Measurements from ENCODE around the gene MVD. TPM values are rescaled to one million over a fixed set of nuclear protein-coding genes. Genes with fewer than 3 reads are reported as not detected.

MVD gene, protein sequence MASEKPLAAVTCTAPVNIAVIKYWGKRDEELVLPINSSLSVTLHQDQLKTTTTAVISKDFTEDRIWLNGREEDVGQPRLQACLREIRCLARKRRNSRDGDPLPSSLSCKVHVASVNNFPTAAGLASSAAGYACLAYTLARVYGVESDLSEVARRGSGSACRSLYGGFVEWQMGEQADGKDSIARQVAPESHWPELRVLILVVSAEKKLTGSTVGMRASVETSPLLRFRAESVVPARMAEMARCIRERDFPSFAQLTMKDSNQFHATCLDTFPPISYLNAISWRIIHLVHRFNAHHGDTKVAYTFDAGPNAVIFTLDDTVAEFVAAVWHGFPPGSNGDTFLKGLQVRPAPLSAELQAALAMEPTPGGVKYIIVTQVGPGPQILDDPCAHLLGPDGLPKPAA
- 80.6 TPM for polyA plus RNA-seq (2012; ENCODE audit: insufficient read depth, insufficient read length, low read depth)

DNA sequence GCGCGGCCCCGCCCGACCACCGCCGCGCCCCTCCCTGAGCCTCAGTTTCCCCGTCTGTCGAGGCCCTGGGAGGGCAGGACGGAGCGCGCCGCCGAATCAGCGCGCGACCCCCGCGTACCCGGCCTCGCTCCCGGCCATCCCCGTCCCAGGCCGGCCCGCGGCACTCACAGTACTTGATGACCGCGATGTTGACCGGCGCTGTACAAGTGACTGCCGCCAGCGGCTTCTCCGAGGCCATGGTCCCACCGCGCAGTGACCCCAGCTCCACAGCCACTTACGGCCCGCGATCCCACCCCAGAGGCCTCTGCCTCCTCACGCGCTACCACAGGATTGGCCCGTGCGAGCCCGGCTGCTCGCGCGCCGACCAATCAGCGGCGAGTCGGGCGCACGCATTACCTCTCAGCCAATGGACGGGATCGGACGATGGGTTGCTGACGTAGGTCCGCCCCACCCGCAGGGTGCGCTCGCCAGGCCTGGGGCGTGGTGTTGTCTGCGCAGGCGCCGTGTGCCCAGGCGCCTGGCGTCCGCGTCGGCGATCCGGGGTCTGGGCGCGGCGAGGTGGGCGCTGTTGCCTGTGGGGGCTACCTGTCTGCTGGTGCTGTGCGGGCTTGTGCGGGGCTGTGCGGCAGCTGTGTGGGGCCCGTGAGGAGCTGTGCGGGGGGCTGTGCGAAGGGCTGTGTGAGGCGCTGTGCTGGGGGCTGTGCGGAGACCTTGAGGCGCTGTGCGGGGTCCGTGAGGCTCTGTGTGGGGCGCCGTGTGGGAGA, at the start of gene MVD:
Gene MVD (minus strand): TSS at position 249 of the 764 bp plus-strand sequence. CDS start 11 bp downstream, at position 238.
- Histone ChIP-seq H3K9me3 (no peaks in the 10 kb centered on the region), H3K4me3 (ENCODE audit: low read depth, low read length) (peak within 1 kb of the TSS; percentile 85), H3K4me1 (no peaks in the 10 kb centered on the region; the same call in 1 of the 2 replicates), H3K27me3 (no peaks in the 10 kb centered on the region), H3K36me3 (no peaks in the 10 kb centered on the region)
- DNase-seq = peak; percentile 98
- TF ChIP-seq, protein P1, sequence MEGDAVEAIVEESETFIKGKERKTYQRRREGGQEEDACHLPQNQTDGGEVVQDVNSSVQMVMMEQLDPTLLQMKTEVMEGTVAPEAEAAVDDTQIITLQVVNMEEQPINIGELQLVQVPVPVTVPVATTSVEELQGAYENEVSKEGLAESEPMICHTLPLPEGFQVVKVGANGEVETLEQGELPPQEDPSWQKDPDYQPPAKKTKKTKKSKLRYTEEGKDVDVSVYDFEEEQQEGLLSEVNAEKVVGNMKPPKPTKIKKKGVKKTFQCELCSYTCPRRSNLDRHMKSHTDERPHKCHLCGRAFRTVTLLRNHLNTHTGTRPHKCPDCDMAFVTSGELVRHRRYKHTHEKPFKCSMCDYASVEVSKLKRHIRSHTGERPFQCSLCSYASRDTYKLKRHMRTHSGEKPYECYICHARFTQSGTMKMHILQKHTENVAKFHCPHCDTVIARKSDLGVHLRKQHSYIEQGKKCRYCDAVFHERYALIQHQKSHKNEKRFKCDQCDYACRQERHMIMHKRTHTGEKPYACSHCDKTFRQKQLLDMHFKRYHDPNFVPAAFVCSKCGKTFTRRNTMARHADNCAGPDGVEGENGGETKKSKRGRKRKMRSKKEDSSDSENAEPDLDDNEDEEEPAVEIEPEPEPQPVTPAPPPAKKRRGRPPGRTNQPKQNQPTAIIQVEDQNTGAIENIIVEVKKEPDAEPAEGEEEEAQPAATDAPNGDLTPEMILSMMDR (IDR thresholded peaks at IDR 0.05; ENCODE audit: low read depth, low read length) = no peak

- H3K4me3 ChIP-seq (ENCODE audit: low read depth, low read length) = no peak overlapping the region
- TF ChIP-seq, protein P1 (IDR thresholded peaks at IDR 0.05; ENCODE audit: low read depth, low read length) = no peak
- DNase-seq = no peak
- peaks cover 38% of the 10 kb centered on the region for H3K36me3 ChIP-seq
- no peaks in the 10 kb centered on the region for H3K4me1 ChIP-seq
- H3K9me3 ChIP-seq = no peaks in the 10 kb centered on the region
- H3K27me3 ChIP-seq = no peaks in the 10 kb centered on the region
Measured at GRCh38 chr16:88712362-88712979, 49.6 kb upstream of the MVD start.

DNA sequence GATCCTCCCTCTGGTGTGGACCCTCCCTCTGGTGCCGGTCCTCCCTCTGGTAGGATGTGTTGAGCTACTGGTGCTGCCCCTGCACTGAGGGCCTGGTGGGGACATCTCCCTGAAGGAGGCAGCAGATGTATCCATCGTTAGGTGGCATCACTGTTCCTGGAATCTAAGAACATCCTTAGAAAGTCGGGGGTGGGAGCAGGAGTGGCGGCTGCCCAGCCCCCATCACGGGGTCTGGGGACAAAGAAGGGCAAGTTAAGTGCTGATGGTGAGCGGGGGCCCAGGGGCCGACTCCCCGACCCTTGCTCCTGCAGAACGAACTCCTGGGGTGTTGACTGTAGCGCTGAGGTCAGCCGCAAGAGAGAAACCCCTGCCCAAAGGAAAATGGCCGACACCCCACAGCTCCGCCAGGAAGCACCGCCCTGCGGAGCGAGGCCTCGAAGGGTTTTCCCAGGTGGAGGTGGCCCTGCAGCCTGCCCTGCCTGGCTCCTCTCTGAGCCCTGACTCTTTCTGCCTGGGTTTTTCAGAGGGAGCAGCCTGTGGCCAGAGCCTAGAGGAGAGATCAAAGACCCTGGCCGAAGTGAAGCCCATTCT, 49.0 kb upstream of the MVD start:
- DNase-seq = no peak
- H3K36me3 ChIP-seq = peaks cover 33% of the 10 kb centered on the region
- TF ChIP-seq, protein P1 (IDR thresholded peaks at IDR 0.05; ENCODE audit: low read depth, low read length) = no peak
- H3K27me3 ChIP-seq = no peaks in the 10 kb centered on the region
- no peaks in the 10 kb centered on the region for H3K4me1 ChIP-seq
- H3K4me3 ChIP-seq (ENCODE audit: low read depth, low read length) = no peak overlapping the region
- H3K9me3 ChIP-seq = no peaks in the 10 kb centered on the region

DNA sequence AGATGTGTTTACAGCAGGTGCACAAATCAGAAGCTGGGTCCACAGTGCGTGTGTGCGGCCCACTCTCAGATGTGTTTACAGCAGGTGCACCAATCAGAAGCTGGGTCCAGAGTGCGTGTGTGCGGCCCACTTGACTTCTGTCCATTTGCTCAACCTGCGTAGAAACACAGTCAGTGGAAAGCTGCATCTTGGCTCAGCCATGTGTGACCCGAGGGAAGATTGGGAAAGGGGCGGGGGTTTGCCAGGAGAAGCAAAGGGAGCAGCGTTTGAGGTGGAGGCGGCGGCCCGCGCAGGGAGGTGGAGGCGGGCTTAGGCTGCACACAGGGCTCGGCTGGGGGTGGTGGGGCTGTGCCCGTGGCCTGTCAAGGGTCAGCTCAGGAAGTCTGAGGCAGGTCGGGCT, 47.7 kb upstream of the MVD start:
- H3K36me3 ChIP-seq = peaks cover 22% of the 10 kb centered on the region
- TF ChIP-seq, protein P1 (IDR thresholded peaks at IDR 0.05; ENCODE audit: low read depth, low read length) = no peak
- H3K9me3 ChIP-seq = no peaks in the 10 kb centered on the region
- no peak for DNase-seq
- no peak overlapping the region for H3K4me3 ChIP-seq (ENCODE audit: low read depth, low read length)
- H3K4me1 ChIP-seq = no peaks in the 10 kb centered on the region
- no peaks in the 10 kb centered on the region for H3K27me3 ChIP-seq

GRCh38 chr16:88706965-88707826, 44.3 kb upstream of the MVD start:
- TF ChIP-seq, protein P1 (IDR thresholded peaks at IDR 0.05; ENCODE audit: low read depth, low read length) = no peak
- Histone ChIP-seq H3K4me3 (ENCODE audit: low read depth, low read length) (peak overlapping the region; percentile 82), H3K9me3 (no peaks in the 10 kb centered on the region), H3K36me3 (peaks cover 5% of the 10 kb centered on the region; the same call in 1 of the 2 replicates), H3K4me1 (no peaks in the 10 kb centered on the region), H3K27me3 (no peaks in the 10 kb centered on the region)
- no peak for DNase-seq

Data from BE2C (cell line).